ENCODE data around the gene CDKL5.

The CDKL5 gene

DNA sequence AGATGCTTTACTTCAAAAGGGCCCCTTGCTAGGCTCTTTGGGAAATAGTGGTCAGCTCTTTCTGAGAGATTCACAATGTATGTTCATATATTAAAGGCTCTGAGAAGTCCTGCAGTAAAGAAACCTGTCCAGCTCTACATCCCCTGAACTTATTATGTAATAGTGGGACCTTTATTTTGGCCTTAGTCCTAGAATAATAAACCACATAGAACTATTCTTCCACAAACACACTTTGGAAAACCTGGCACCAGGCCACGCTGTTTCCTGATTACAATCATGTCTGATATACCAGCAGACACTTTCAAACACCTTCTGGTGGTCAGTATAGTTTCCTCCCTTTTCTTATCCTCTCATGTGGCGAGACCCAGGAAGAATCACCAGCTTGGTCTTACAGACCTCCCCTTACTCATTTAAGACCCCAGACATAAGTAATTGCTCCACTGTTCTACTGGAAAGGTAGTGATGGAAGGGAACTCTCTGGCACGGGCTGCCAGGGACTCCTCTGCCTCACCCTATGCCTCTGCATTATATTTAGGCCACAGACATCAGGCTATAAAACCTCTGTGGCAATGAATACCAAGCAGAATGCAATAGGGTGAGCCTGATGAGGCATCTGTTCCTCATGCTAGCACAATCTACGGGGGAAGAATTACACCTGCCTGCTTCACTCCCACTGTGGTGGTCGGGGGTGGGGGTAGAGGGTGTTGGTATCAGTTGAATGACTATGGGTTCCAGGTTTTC, 276.4 kb downstream of the CDKL5 start:
- Mint-ChIP-seq H3K4me3 (no peak overlapping the region), H3K36me3 (ENCODE audit: insufficient read depth) (no peaks in the 10 kb centered on the region), H3K27me3 (peaks cover 30% of the 10 kb centered on the region), H3K4me1 (no peaks in the 10 kb centered on the region), H3K27ac (ENCODE audit: low read depth) (no peak overlapping the region), H3K9me3 (no peaks in the 10 kb centered on the region)
- DNase-seq (ENCODE audit: low spot score in 2 of 2) (no peak), ATAC-seq (replicated peaks; ENCODE audit: extremely low read depth, poor library complexity, severe bottlenecking) (no peak)

DNA sequence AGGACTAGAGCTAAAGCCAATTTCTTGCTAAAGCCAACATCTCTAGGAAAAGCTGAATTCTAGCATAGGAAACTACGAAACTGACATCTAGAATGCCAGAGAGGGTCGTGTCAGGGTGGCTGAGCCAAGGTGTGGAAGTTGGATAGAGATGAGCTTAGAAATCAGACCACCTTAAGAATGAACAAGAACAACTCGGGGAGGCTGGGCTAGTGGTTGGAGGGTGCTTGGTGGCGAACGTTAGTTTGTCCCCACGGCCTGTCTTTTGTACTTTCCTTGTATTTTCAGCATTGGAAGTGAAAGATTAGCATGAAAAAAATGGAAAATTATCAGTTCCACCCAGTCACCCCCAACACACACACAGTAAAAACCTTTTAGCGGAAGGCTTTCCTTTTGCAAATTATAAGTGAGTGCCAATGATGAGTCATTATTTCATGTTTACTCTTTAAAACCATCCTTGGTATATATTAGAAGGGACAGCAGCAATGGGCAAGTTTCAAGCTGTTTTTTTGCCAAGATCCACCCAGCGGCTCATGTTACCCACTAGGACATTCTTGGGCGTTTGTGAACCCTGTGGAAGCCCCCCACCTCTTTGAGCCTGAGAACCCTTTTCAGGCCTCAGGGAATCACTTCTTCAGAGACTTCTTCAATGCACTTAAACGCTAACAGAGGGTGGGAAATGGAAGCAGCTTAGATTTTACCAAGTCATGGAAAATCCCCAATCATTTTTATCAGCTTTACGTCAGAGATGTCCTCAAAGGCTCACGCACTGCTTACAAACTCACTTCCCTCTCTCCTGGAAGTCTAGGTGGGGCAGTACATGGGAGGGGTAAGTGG, 277.2 kb downstream of the CDKL5 start:
- Mint-ChIP-seq H3K36me3 (ENCODE audit: insufficient read depth) (no peaks in the 10 kb centered on the region), H3K4me1 (no peaks in the 10 kb centered on the region), H3K27me3 (peaks cover 22% of the 10 kb centered on the region), H3K27ac (ENCODE audit: low read depth) (no peak overlapping the region), H3K9me3 (no peaks in the 10 kb centered on the region), H3K4me3 (no peak overlapping the region)
- ATAC-seq (replicated peaks; ENCODE audit: extremely low read depth, poor library complexity, severe bottlenecking) (no peak), DNase-seq (ENCODE audit: low spot score in 2 of 2) (no peak)
